RWPE2 (cell line): ENCODE measurements around the gene STXBP5L.

Source experiments
- ATAC-seq: fragments of 200-7000 bp; cut with Tn5 transposase; 3 replicates; pipeline ENCODE4 v1.9.1; 2021; ENCODE audit warnings: low read depth
- DNase-seq: peaks from one replicate; pipeline ENCODE4 v3.0.0-alpha.2; 2020; ENCODE audit warnings: low spot score
- H3K27ac ChIP-seq: fragments of 450-650 bp; 2 replicates; pipeline ENCODE4 v1.5.1; 2017; ENCODE audit warnings: mild to moderate bottlenecking; ENCODE audit not compliant: poor library complexity, severe bottlenecking
- H3K27me3 ChIP-seq: fragments of 250-450 bp; sonication (Bioruptor Pico); 2 replicates; pipeline ENCODE4 v1.5.1; 2021; ENCODE audit warnings: mild to moderate bottlenecking, moderate library complexity; ENCODE audit not compliant: insufficient read depth, poor library complexity, severe bottlenecking
- H3K36me3 ChIP-seq: fragments of 250-450 bp; sonication (Bioruptor Pico); 2 replicates; pipeline ENCODE4 v1.5.1; 2020; ENCODE audit warnings: low read depth, mild to moderate bottlenecking, moderate library complexity
- H3K4me1 ChIP-seq: fragments of 250-450 bp; sonication (Bioruptor Pico); 2 replicates; pipeline ENCODE4 v1.5.1; 2021; ENCODE audit warnings: mild to moderate bottlenecking, moderate library complexity; ENCODE audit not compliant: insufficient read depth, poor library complexity, severe bottlenecking
- H3K4me3 ChIP-seq: fragments of 250-450 bp; sonication (Bioruptor Pico); 2 replicates; pipeline ENCODE4 v1.5.1; 2021; ENCODE audit warnings: mild to moderate bottlenecking, moderate library complexity; ENCODE audit not compliant: severe bottlenecking
- H3K9me3 ChIP-seq: fragments of 250-450 bp; sonication (Bioruptor Pico); 2 replicates; pipeline ENCODE4 v1.5.1; 2021; ENCODE audit warnings: mild to moderate bottlenecking, moderate library complexity; ENCODE audit not compliant: severe bottlenecking
- CTCF ChIP-seq: fragments of 450-650 bp; IDR thresholded peaks from one replicate; pipeline ENCODE4 v1.5.1; 2017; ENCODE audit warnings: mild to moderate bottlenecking, moderate library complexity; ENCODE audit not compliant: poor library complexity, severe bottlenecking

The STXBP5L gene

DNA sequence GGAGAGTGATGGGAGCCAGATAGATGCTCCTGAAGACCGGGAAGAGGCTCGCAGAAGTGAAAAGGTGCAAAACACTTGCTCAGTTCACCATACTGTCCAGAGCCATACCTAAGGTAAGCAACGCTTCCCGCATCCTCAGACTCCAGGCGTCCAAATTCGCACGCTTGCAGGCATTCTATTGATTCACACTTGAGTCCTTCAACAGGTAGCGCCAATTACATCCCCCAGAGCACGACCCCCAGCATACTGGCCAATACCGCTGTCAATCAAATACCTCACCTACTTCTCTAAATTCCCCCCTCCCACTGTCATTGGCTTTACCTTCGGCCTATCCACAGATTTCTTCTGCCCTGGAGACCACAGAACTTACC lies 361 bp upstream of the STXBP5L start:
- Histone ChIP-seq H3K27ac (no peak overlapping the region), H3K4me3 (no peak overlapping the region), H3K36me3 (no peaks in the 10 kb centered on the region), H3K9me3 (no peaks in the 10 kb centered on the region), H3K27me3 (peaks cover 71% of the 10 kb centered on the region), H3K4me1 (no peaks in the 10 kb centered on the region)
- DNase-seq, result no peak
- no peak for TF ChIP-seq CTCF
- no peak for ATAC-seq

- no peak overlapping the region for H3K27ac ChIP-seq
- no peaks in the 10 kb centered on the region for H3K9me3 ChIP-seq
- H3K36me3 ChIP-seq, result no peaks in the 10 kb centered on the region
- ATAC-seq (no peak), DNase-seq (no peak)
- no peaks in the 10 kb centered on the region for H3K4me1 ChIP-seq
- no peak for TF ChIP-seq CTCF
- H3K27me3 ChIP-seq, result peaks cover 74% of the 10 kb centered on the region
- no peak overlapping the region for H3K4me3 ChIP-seq
Measured at GRCh38 chr3:120908795-120909601, 993 bp downstream of the STXBP5L start.

- Histone ChIP-seq H3K4me3 (no peak overlapping the region), H3K4me1 (no peaks in the 10 kb centered on the region), H3K9me3 (no peaks in the 10 kb centered on the region), H3K27ac (no peak overlapping the region), H3K36me3 (no peaks in the 10 kb centered on the region), H3K27me3 (peaks cover 74% of the 10 kb centered on the region)
- no peak for DNase-seq
- no peak for ATAC-seq
- TF ChIP-seq CTCF, result no peak
Measured at GRCh38 chr3:120909602-120909878, 1.5 kb downstream of the STXBP5L start.

- Histone ChIP-seq H3K9me3 (no peaks in the 10 kb centered on the region), H3K4me1 (no peaks in the 10 kb centered on the region), H3K27me3 (no peaks in the 10 kb centered on the region), H3K36me3 (no peaks in the 10 kb centered on the region), H3K27ac (no peak overlapping the region), H3K4me3 (no peak overlapping the region)
- TF ChIP-seq CTCF, result no peak
- DNase-seq (no peak), ATAC-seq (no peak)
Measured at GRCh38 chr3:120926146-120926545, 18.1 kb downstream of the STXBP5L start.

DNA sequence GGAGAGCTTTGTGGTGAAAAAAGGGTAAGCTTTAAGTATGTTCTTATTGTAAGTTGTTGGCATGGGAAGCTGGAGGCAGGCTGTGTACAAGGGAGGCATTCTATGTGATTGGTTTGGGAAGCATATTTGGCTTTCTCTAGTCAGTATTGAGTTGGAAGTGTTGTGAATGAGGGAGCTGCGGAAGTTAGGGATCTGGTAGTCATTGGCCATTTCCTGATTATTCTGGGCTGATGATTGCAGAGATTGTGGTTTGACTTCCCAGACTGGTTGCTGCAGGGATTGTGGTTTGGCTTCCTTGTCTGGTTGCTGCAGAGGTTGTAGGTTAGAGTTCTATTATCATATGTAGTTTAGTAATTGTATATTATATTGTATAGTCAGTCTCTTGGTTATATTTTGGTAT lies 21.0 kb downstream of the STXBP5L start:
- Histone ChIP-seq H3K4me3 (no peak overlapping the region), H3K27me3 (no peaks in the 10 kb centered on the region), H3K4me1 (no peaks in the 10 kb centered on the region), H3K27ac (no peak overlapping the region), H3K36me3 (no peaks in the 10 kb centered on the region), H3K9me3 (no peaks in the 10 kb centered on the region)
- no peak for DNase-seq
- no peak for TF ChIP-seq CTCF
- no peak for ATAC-seq
